SH-SY5Y (cell line): ENCODE data around the gene ADGRB2.

Experiments
- GATA2 ChIP-seq: IDR thresholded peaks from 2 replicates; pipeline ENCODE4 v1.6.1; 2011; ENCODE audit warnings: mild to moderate bottlenecking, low read depth, low read length
- GATA3 ChIP-seq: IDR thresholded peaks from 2 replicates; pipeline ENCODE4 v1.6.1; 2011; ENCODE audit warnings: low read depth, mild to moderate bottlenecking, low read length, moderate library complexity

GRCh38 chr1:31774495-31774894 lies 10.4 kb upstream of the ADGRB2 start:
- TF ChIP-seq GATA2 (peak; percentile 43), GATA3 (no peak)
